H7 (cell line): ENCODE results near the gene METTL24. TPM values are rescaled to one million over a fixed set of nuclear protein-coding genes. Genes with fewer than 3 reads are reported as not detected.

ENCODE experiments used
- DNase-seq: peaks from one replicate; pipeline ENCODE4 v3.0.0; 2012
- H3K27me3 ChIP-seq: 2 replicates; pipeline ENCODE4 v1.6.0; 2011; ENCODE audit warnings: mild to moderate bottlenecking, low read length; ENCODE audit not compliant: control insufficient read depth, insufficient read depth
- H3K36me3 ChIP-seq: replicated peaks from 2 replicates; pipeline ENCODE4 v1.5.1; 2011; ENCODE audit warnings: low read length; ENCODE audit not compliant: control insufficient read depth, insufficient read depth
- H3K4me3 ChIP-seq: 2 replicates; pipeline ENCODE4 v1.5.1; 2011; ENCODE audit warnings: low read depth, mild to moderate bottlenecking, control low read depth, low read length, moderate library complexity; ENCODE audit not compliant: insufficient read depth
- total RNA-seq: library from RNA; depleted of rRNA; stranded (reverse); fragments of >200 nt; shearing (Covaris generic); gene quantifications from 2 replicates; pipeline ENCODE4 v1.2.3, GENCODE V29; 2014

Gene METTL24
- total RNA-seq, 1 experiment from 2014 or later, result 0.69 TPM

- no peaks in the 10 kb centered on the region for H3K36me3 ChIP-seq
- H3K27me3 ChIP-seq, result no peaks in the 10 kb centered on the region
- DNase-seq, result no peak
- H3K4me3 ChIP-seq, result no peak overlapping the region
These were observed 23.5 kb downstream of the METTL24 start for GRCh38 chr6:110334423-110335180.

GRCh38 chr6:110332281-110332680 lies 25.9 kb downstream of the METTL24 start:
- DNase-seq, result no peak
- H3K4me3 ChIP-seq, result no peak overlapping the region
- no peaks in the 10 kb centered on the region for H3K36me3 ChIP-seq
- H3K27me3 ChIP-seq, result no peaks in the 10 kb centered on the region

- no peaks in the 10 kb centered on the region for H3K36me3 ChIP-seq
- peak; percentile 53 for DNase-seq
- H3K4me3 ChIP-seq, result no peak overlapping the region
- no peaks in the 10 kb centered on the region for H3K27me3 ChIP-seq
These were observed 26.3 kb downstream of the METTL24 start for GRCh38 chr6:110331816-110332215.

- Histone ChIP-seq H3K4me3 (no peak overlapping the region), H3K36me3 (no peaks in the 10 kb centered on the region)
These were observed 26.8 kb downstream of the METTL24 start for GRCh38 chr6:110331390-110331789.

GRCh38 chr6:110329714-110330436 lies 28.3 kb downstream of the METTL24 start:
- Histone ChIP-seq H3K36me3 (no peaks in the 10 kb centered on the region), H3K27me3 (no peaks in the 10 kb centered on the region), H3K4me3 (no peak overlapping the region)
- DNase-seq, result no peak

More at GRCh38 chr6:110331390-110331789, 26.8 kb downstream of the METTL24 start:
- H3K27me3 ChIP-seq, result no peaks in the 10 kb centered on the region
- no peak for DNase-seq

GRCh38 chr6:110329348-110329713 lies 28.8 kb downstream of the METTL24 start:
- Histone ChIP-seq H3K4me3 (no peak overlapping the region), H3K36me3 (no peaks in the 10 kb centered on the region), H3K27me3 (no peaks in the 10 kb centered on the region)
- DNase-seq, result no peak

- Histone ChIP-seq H3K36me3 (no peaks in the 10 kb centered on the region), H3K27me3 (no peaks in the 10 kb centered on the region)
- no peak for DNase-seq
These were observed 29.9 kb downstream of the METTL24 start for GRCh38 chr6:110328259-110328658.

GRCh38 chr6:110327391-110327790 lies 30.8 kb downstream of the METTL24 start:
- H3K4me3 ChIP-seq, result no peak overlapping the region

More at GRCh38 chr6:110328259-110328658, 29.9 kb downstream of the METTL24 start:
- H3K4me3 ChIP-seq, result no peak overlapping the region

GRCh38 chr6:110326609-110327008 lies 31.5 kb downstream of the METTL24 start:
- Histone ChIP-seq H3K4me3 (no peak overlapping the region), H3K27me3 (no peaks in the 10 kb centered on the region), H3K36me3 (no peaks in the 10 kb centered on the region)
- peak; percentile 43 for DNase-seq

More at GRCh38 chr6:110327391-110327790, 30.8 kb downstream of the METTL24 start:
- Histone ChIP-seq H3K27me3 (no peaks in the 10 kb centered on the region), H3K36me3 (no peaks in the 10 kb centered on the region)
- no peak for DNase-seq

GRCh38 chr6:110326057-110326456 lies 32.1 kb downstream of the METTL24 start:
- no peaks in the 10 kb centered on the region for H3K27me3 ChIP-seq

GRCh38 chr6:110325197-110325596 lies 33.0 kb downstream of the METTL24 start:
- no peak for DNase-seq
- Histone ChIP-seq H3K36me3 (no peaks in the 10 kb centered on the region), H3K4me3 (no peak overlapping the region), H3K27me3 (no peaks in the 10 kb centered on the region)

More at GRCh38 chr6:110326057-110326456, 32.1 kb downstream of the METTL24 start:
- no peak overlapping the region for H3K4me3 ChIP-seq
- no peak for DNase-seq
- H3K36me3 ChIP-seq, result no peaks in the 10 kb centered on the region

- H3K4me3 ChIP-seq, result no peak overlapping the region
- H3K27me3 ChIP-seq, result no peaks in the 10 kb centered on the region
- DNase-seq, result no peak
- no peaks in the 10 kb centered on the region for H3K36me3 ChIP-seq
These were observed 33.6 kb downstream of the METTL24 start for GRCh38 chr6:110324548-110324947.

GRCh38 chr6:110323258-110323657 lies 34.9 kb downstream of the METTL24 start:
- no peaks in the 10 kb centered on the region for H3K27me3 ChIP-seq
- no peak overlapping the region for H3K4me3 ChIP-seq
- no peak for DNase-seq
- no peaks in the 10 kb centered on the region for H3K36me3 ChIP-seq

- Histone ChIP-seq H3K27me3 (no peaks in the 10 kb centered on the region), H3K4me3 (no peak overlapping the region), H3K36me3 (no peaks in the 10 kb centered on the region)
- DNase-seq, result no peak
These were observed 35.3 kb downstream of the METTL24 start for GRCh38 chr6:110322874-110323242.
